MCF 10A (cell line): ENCODE measurements around the gene ADGRF1. TPM values are rescaled to one million over a fixed set of nuclear protein-coding genes. Genes with fewer than 3 reads are reported as not detected.

Experiments used
- BruUV-seq: library from RNA; stranded (reverse); fragments of 400-500 nt; replicated peaks from 2 replicates; lab custom pipeline; 2021; lab: Mats Ljungman, UMichigan
- CTCF ChIA-PET: fragments of 300-600 bp; sonication (Branson Sonifier 250); formaldehyde crosslinking; extraction: SDS; loops from one replicate; lab custom pipeline; 2021; ENCODE audit warnings: antibody characterized with exemption, inconsistent platforms; lab: Yijun Ruan, JAX
- POLR2A ChIA-PET: fragments of 300-600, 350-650 bp; sonication (Branson Sonifier 250); formaldehyde crosslinking; extraction: SDS; loops from one replicate; lab custom pipeline; 2020; ENCODE audit warnings: antibody characterized with exemption, inconsistent platforms; lab: Yijun Ruan, JAX
- DNase-seq: peaks from one replicate; pipeline ENCODE4 v3.0.0-alpha.2; 2018; ENCODE audit not compliant: unreplicated experiment
- H3K27ac Mint-ChIP-seq: one replicate; pipeline ENCODE4 v1.8.0; 2022; ENCODE audit warnings: mild to moderate bottlenecking, low read depth, mixed read lengths; ENCODE audit not compliant: unreplicated experiment
- H3K27me3 Mint-ChIP-seq: one replicate; pipeline ENCODE4 v1.8.0; 2022; ENCODE audit warnings: mixed read lengths; ENCODE audit not compliant: insufficient read depth, unreplicated experiment
- H3K36me3 Mint-ChIP-seq: one replicate; pipeline ENCODE4 v1.8.0; 2022; ENCODE audit warnings: mild to moderate bottlenecking, moderate library complexity, mixed read lengths; ENCODE audit not compliant: insufficient read depth, unreplicated experiment
- H3K4me1 Mint-ChIP-seq: one replicate; pipeline ENCODE4 v1.8.0; 2022; ENCODE audit warnings: mixed read lengths; ENCODE audit not compliant: insufficient read depth, unreplicated experiment
- H3K4me3 Mint-ChIP-seq: one replicate; pipeline ENCODE4 v1.8.0; 2022; ENCODE audit warnings: mild to moderate bottlenecking, moderate library complexity, mixed read lengths; ENCODE audit not compliant: unreplicated experiment
- H3K9me3 Mint-ChIP-seq: one replicate; pipeline ENCODE4 v1.8.0; 2022; ENCODE audit warnings: mixed read lengths; ENCODE audit not compliant: unreplicated experiment
- intact Hi-C: fragments of 100-400 bp; cut with micrococcal nuclease; formaldehyde crosslinking; loops from 2 replicates; pipeline ENCODE4 v1.14.1; 2022
- total RNA-seq: library from RNA; stranded (reverse); gene quantifications from 2 replicates; pipeline ENCODE4 v1.2.3, GENCODE V29; 2022
- TF ChIP-seq, protein P1 (sequence below): fragments of 200-600 bp; IDR thresholded peaks from one replicate; pipeline ENCODE4 v1.8.0; 2022; ENCODE audit warnings: antibody characterized with exemption, mild to moderate bottlenecking; ENCODE audit not compliant: unreplicated experiment

The ADGRF1 gene
- total RNA-seq, 1 experiment from 2014 or later = 3.5 TPM

GRCh38 chr6:47034926-47035325, 7.2 kb downstream of the ADGRF1 start:
- DNase-seq = peak; percentile 98
- POLR2A ChIA-PET = interaction anchor here (0.8 to 3.5 kb wide), 13 partner anchors 9 to 383 kb away, joined by 3 to 26 read pairs (median 3); partner anchors contain the start of gene ADGRF1
- BruUV-seq = no TSS peak

DNA sequence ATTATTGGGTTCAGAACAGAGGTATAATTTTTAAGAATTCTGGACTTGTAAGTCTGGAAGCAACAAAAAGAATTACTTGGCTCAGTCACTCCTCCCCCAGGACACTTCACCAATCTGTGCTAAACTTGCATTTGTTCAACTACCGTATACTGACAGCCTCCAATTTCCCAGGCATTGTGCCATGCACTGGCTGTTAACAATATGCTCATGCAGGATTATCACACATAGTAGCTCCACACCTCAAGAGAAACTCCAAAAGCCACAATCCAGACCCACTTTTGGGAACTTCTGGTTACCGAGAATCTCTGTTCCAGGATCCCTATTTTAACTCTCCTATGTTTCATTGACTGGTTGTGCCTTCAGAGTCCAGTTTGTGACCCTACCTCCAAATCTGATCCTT, 7.7 kb downstream of the ADGRF1 start:
- DNase-seq = peak; percentile 60
- intact Hi-C loops = no loop called here
- TF ChIP-seq, protein P1, sequence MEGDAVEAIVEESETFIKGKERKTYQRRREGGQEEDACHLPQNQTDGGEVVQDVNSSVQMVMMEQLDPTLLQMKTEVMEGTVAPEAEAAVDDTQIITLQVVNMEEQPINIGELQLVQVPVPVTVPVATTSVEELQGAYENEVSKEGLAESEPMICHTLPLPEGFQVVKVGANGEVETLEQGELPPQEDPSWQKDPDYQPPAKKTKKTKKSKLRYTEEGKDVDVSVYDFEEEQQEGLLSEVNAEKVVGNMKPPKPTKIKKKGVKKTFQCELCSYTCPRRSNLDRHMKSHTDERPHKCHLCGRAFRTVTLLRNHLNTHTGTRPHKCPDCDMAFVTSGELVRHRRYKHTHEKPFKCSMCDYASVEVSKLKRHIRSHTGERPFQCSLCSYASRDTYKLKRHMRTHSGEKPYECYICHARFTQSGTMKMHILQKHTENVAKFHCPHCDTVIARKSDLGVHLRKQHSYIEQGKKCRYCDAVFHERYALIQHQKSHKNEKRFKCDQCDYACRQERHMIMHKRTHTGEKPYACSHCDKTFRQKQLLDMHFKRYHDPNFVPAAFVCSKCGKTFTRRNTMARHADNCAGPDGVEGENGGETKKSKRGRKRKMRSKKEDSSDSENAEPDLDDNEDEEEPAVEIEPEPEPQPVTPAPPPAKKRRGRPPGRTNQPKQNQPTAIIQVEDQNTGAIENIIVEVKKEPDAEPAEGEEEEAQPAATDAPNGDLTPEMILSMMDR = no peak
- Mint-ChIP-seq H3K27ac (peak overlapping the region; percentile 6), H3K36me3 (peaks cover 6% of the 10 kb centered on the region), H3K4me1 (peaks cover 31% of the 10 kb centered on the region), H3K27me3 (no peaks in the 10 kb centered on the region), H3K9me3 (no peaks in the 10 kb centered on the region), H3K4me3 (peak overlapping the region; percentile 51)
- ChIA-PET CTCF (interaction anchor here (0.5 to 2.7 kb wide), 7 partner anchors 9 to 415 kb away, joined by 3 to 19 read pairs (median 4); no protein-coding TSS in a partner anchor), POLR2A (interaction anchor here (0.7 to 3.5 kb wide), 9 partner anchors 8 to 382 kb away, joined by 3 to 26 read pairs (median 4); partner anchors contain the start of gene ADGRF1)
- BruUV-seq = no TSS peak

More at GRCh38 chr6:47034926-47035325, 7.2 kb downstream of the ADGRF1 start:
- Mint-ChIP-seq H3K36me3 (peaks cover 6% of the 10 kb centered on the region), H3K4me3 (peak overlapping the region; percentile 51), H3K27me3 (no peaks in the 10 kb centered on the region), H3K27ac (peak overlapping the region; percentile 6), H3K9me3 (no peaks in the 10 kb centered on the region), H3K4me1 (peaks cover 31% of the 10 kb centered on the region)
- CTCF ChIA-PET = interaction anchor here (0.6 to 2.7 kb wide), 7 partner anchors 8 to 207 kb away, joined by 3 to 19 read pairs (median 3); no protein-coding TSS in a partner anchor
- TF ChIP-seq, protein P1 = no peak
- intact Hi-C loops = no loop called here

DNA sequence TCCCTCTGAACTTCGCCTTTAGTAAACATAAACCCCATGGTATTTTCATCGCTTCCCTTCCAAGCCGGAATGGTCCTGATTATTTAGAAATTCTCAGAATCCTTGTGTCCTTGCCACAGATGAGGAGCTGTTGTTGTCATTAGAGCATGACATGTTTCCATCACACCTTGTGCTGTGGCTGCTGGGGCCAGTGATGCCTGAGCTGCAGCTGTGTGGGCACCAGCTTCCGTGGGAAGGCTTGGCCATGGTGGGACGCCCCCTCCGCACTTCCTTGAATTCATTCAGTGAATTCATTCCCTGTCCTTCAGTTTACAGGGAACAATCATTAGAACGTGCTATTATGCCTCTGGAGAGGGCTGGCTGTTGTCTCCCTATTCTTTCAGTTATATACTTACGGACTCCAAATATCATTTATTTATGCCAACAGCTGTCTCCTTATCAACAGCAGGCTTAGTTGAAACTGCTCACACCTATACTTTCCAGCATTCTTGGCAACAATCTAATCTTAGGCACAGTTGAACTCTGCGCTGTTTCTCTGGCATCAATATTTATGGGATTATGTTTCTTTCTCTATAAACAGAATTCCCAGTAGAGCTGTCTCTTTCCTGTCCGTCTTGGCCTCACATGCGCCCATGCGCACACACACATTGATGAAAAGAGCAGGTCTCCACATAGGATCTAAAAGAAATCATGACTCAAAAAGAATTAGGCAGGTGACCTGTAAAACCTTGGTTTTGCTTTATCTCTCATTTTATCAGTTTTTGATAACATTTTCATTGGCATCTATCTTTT, 9.0 kb downstream of the ADGRF1 start:
- Mint-ChIP-seq H3K4me1 (peaks cover 31% of the 10 kb centered on the region), H3K27me3 (no peaks in the 10 kb centered on the region), H3K4me3 (no peak overlapping the region), H3K9me3 (no peaks in the 10 kb centered on the region), H3K36me3 (peaks cover 6% of the 10 kb centered on the region), H3K27ac (peak overlapping the region; percentile 6)
- intact Hi-C loops = no loop called here
- POLR2A ChIA-PET = interaction anchor here (1.7 to 3.5 kb wide), 2 partner anchors 9 to 11 kb away, joined by 4 to 26 read pairs; partner anchors contain the start of gene ADGRF1
- DNase-seq = no peak
- TF ChIP-seq, protein P1 = no peak
- no TSS peak for BruUV-seq
- CTCF ChIA-PET = interaction anchor here (0.6 to 1.5 kb wide), 4 partner anchors 9 to 38 kb away, joined by 3 to 6 read pairs (median 4); no protein-coding TSS in a partner anchor

- H3K36me3 Mint-ChIP-seq = no peaks in the 10 kb centered on the region
- CTCF ChIA-PET = interaction anchor here (0.6 to 1.3 kb wide), 5 partner anchors 11 to 816 kb away, joined by 3 to 6 read pairs (median 4); no protein-coding TSS in a partner anchor
- H3K4me3 Mint-ChIP-seq = no peak overlapping the region
- no peaks in the 10 kb centered on the region for H3K9me3 Mint-ChIP-seq
- BruUV-seq = no TSS peak
- POLR2A ChIA-PET = interaction anchor here (0.8 kb wide), 2 partner anchors 13 to 31 kb away, joined by 3 to 4 read pairs; no protein-coding TSS in a partner anchor
- no peaks in the 10 kb centered on the region for H3K27me3 Mint-ChIP-seq
- H3K27ac Mint-ChIP-seq = no peak overlapping the region
- no peak for DNase-seq
- peaks cover 31% of the 10 kb centered on the region for H3K4me1 Mint-ChIP-seq
- TF ChIP-seq, protein P1 = no peak
- intact Hi-C loops = no loop called here
These were observed 10.5 kb downstream of the ADGRF1 start for GRCh38 chr6:47031656-47032055.
